ENCODE measurements around the gene PCDHA12.
"Not testable (repeated sequence)": the region's sequence is repeated elsewhere in the genome, so short reads cannot be mapped to it uniquely, and the experiment has no call there.

PCDHA12 gene, protein sequence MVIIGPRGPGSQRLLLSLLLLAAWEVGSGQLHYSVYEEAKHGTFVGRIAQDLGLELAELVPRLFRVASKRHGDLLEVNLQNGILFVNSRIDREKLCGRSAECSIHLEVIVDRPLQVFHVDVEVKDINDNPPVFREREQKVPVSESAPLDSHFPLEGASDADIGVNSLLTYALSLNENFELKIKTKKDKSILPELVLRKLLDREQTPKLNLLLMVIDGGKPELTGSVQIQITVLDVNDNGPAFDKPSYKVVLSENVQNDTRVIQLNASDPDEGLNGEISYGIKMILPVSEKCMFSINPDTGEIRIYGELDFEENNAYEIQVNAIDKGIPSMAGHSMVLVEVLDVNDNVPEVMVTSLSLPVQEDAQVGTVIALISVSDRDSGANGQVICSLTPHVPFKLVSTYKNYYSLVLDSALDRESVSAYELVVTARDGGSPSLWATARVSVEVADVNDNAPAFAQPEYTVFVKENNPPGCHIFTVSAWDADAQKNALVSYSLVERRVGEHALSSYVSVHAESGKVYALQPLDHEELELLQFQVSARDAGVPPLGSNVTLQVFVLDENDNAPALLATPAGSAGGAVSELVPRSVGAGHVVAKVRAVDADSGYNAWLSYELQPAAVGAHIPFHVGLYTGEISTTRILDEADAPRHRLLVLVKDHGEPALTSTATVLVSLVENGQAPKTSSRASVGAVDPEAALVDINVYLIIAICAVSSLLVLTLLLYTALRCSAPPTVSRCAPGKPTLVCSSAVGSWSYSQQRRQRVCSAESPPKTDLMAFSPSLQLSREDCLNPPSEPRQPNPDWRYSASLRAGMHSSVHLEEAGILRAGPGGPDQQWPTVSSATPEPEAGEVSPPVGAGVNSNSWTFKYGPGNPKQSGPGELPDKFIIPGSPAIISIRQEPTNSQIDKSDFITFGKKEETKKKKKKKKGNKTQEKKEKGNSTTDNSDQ

DNA sequence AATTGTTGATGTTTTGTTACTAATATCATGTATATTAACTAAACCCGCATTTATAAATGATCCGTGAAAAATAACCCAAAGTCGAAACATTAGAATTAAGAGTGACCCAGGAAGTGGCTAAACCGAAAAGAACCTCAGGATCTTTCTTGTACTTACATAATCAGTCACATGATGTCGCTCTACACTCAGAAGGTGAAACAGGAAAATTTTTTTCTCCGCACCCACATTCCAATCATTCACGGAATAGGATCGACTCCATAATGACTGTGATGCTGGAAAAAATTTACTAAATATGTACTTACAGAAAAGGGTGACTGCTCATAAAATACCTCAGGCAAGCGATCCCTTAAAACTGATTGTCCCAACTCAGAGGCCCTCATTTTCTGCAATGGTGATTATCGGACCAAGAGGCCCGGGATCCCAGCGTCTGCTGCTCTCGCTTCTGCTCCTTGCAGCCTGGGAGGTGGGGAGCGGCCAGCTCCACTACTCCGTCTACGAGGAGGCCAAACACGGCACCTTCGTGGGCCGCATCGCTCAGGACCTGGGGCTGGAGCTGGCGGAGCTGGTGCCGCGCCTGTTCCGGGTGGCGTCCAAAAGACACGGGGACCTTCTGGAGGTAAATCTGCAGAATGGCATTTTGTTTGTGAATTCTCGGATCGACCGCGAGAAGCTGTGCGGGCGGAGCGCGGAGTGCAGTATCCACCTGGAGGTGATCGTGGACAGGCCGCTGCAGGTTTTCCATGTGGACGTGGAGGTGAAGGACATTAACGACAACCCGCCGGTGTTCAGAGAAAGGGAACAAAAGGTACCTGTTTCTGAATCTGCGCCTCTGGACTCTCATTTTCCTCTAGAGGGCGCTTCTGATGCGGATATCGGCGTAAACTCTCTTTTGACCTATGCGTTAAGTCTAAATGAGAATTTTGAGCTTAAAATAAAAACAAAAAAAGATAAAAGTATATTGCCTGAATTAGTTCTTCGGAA is at the start of gene PCDHA12:
Gene PCDHA12, plus strand, starts transcription at position 224 of the 981 bp plus-strand sequence. Its CDS starts 165 bp downstream, at position 389.
- intact Hi-C loops (cut with DNase I), result no loop called here

DNA sequence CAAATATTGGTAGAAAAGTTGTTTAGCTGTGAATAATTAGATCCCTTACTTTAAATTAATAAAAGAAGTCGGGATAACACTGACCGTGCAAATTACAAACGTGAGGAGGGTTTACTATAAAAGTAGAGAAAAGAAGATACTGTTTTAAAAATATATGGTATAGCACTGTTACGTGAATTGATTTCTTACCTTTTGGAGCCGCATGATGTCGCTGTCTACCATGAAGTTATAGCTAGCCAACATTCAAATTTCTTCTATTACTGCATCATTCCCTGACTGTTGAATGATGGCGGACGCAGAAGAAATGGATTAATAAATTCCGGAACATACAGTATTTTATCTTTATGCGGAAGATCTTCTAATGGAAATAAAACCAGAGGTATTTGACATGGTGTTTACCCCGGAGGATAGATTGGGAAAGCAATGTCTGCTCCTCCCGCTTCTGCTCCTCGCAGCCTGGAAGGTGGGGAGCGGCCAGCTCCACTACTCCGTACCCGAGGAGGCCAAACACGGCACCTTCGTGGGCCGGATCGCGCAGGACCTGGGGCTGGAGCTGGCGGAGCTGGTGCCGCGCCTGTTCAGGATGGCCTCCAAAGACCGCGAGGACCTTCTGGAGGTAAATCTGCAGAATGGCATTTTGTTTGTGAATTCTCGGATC is 47.3 kb upstream of the PCDHA12 start, which contains the start of gene PCDHA6:
Gene PCDHA6, plus strand, starts transcription at position 257 of the 658 bp plus-strand sequence. Its CDS starts 132 bp downstream, at position 389.
- peak in 2 of 42 donors; percentile 20 to 61 for DNase-seq
- intact Hi-C loops (cut with DNase I), result no loop called here

More for the DNA sequence above, at the start of gene PCDHA12:
- no peak for DNase-seq

DNA sequence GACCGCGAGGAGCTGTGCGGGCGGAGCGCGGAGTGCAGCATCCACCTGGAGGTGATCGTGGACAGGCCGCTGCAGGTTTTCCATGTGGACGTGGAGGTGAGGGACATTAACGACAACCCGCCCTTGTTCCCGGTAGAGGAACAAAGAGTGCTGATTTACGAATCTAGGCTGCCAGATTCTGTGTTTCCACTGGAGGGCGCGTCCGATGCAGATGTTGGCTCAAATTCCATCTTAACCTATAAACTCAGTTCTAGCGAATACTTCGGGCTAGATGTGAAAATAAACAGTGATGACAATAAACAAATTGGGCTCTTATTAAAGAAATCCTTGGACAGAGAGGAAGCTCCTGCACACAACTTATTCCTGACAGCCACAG is 46.8 kb upstream of the PCDHA12 start:
- peak in 1 of 42 donors; percentile 19 for DNase-seq
- intact Hi-C loops (cut with DNase I), result no loop called here

DNA sequence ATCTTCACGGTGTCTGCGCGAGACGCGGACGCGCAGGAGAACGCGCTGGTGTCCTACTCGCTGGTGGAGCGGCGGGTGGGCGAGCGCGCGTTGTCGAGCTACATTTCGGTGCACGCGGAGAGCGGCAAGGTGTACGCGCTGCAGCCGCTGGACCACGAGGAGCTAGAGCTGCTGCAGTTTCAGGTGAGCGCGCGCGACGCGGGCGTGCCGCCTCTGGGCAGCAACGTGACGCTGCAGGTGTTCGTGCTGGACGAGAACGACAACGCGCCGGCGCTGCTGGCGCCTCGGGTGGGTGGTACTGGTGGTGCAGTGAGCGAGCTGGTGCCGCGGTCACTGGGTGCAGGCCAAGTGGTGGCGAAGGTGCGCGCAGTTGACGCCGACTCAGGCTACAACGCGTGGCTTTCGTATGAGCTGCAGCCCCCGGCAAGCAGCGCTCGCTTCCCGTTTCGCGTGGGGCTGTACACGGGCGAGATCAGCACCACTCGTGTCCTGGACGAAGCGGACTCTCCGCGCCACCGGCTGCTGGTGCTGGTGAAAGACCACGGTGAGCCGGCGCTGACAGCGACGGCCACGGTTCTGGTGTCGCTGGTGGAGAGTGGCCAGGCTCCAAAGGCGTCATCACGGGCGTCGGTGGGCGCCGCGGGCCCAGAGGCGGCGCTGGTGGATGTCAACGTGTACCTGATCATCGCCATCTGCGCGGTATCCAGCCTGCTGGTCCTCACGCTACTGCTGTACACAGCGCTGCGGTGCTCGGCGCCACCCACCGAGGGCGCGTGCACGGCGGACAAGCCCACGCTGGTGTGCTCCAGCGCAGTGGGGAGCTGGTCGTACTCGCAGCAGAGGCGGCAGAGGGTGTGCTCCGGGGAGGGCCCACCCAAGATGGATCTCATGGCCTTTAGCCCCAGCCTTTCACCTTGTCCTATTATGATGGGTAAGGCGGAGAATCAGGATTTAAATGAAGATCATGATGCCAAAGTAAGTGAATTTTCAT is 45.3 kb upstream of the PCDHA12 start:
- intact Hi-C loops (cut with DNase I); DNase-seq: not testable (repeated sequence)

DNA sequence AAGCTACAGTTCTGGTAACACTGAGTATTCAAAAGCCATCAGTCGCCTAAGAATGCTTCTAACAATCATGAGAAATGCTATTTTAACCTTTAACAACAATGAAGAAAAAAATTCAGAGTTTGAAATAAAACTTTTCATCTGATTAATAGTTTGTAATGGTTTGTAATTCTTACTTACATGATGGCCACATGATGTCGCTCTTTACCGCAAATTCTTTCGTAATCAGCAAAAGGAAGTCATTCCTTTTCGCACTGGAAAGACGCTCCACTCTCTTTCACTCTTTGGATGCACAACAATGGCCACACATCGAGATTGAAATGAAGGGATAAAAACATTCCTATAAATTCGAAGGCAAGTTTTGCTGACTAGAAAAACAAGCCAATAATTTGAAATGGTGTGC is 41.1 kb upstream of the PCDHA12 start, which contains the start of gene PCDHA7:
Gene PCDHA7, plus strand, starts transcription at position 277 of the 400 bp plus-strand sequence. Its CDS starts 115 bp downstream, at position 392.
- intact Hi-C loops (cut with DNase I), result no loop called here
- DNase-seq, result peak in 3 of 42 donors; percentile 34 to 63 (median 56)

DNA sequence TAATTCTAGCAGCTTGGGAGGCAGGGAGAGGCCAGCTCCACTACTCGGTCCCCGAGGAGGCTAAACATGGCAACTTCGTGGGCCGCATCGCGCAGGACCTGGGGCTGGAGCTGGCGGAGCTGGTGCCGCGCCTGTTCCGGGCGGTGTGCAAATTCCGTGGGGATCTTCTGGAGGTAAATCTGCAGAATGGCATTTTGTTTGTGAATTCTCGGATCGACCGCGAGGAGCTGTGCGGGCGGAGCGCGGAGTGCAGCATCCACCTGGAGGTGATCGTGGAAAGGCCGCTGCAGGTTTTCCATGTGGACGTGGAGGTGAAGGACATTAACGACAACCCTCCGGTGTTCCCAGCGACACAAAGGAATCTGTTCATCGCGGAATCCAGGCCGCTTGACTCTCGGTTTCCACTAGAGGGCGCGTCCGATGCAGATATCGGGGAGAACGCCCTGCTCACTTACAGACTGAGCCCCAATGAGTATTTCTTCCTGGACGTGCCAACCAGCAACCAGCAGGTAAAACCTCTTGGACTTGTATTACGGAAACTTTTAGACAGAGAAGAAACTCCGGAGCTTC is 40.6 kb upstream of the PCDHA12 start:
- DNase-seq; intact Hi-C loops (cut with DNase I): not testable (repeated sequence)

DNA sequence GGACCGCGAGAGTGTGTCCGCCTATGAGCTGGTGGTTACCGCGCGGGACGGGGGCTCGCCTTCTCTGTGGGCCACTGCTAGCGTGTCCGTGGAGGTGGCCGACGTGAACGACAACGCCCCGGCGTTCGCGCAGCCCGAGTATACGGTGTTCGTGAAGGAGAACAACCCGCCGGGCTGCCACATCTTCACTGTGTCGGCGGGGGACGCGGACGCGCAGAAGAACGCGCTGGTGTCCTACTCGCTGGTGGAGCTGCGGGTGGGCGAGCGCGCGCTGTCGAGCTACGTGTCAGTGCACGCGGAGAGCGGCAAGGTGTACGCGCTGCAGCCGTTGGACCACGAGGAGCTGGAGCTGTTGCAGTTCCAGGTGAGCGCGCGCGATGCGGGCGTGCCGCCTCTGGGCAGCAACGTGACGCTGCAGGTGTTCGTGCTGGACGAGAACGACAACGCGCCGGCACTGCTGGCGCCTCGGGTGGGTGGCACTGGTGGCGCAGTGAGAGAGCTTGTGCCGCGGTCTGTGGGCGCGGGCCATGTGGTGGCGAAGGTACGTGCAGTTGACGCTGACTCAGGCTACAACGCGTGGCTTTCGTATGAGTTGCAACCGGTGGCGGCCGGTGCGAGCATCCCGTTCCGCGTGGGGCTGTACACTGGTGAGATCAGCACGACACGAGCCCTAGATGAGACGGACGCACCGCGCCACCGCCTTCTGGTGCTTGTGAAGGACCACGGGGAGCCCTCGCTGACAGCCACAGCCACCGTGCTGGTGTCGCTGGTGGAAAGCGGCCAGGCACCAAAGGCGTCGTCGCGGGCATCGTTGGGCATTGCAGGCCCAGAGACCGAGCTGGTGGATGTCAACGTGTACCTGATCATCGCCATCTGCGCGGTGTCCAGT is 39.2 kb upstream of the PCDHA12 start:
- intact Hi-C loops (cut with DNase I), result no loop called here
- DNase-seq, result no peak

DNA sequence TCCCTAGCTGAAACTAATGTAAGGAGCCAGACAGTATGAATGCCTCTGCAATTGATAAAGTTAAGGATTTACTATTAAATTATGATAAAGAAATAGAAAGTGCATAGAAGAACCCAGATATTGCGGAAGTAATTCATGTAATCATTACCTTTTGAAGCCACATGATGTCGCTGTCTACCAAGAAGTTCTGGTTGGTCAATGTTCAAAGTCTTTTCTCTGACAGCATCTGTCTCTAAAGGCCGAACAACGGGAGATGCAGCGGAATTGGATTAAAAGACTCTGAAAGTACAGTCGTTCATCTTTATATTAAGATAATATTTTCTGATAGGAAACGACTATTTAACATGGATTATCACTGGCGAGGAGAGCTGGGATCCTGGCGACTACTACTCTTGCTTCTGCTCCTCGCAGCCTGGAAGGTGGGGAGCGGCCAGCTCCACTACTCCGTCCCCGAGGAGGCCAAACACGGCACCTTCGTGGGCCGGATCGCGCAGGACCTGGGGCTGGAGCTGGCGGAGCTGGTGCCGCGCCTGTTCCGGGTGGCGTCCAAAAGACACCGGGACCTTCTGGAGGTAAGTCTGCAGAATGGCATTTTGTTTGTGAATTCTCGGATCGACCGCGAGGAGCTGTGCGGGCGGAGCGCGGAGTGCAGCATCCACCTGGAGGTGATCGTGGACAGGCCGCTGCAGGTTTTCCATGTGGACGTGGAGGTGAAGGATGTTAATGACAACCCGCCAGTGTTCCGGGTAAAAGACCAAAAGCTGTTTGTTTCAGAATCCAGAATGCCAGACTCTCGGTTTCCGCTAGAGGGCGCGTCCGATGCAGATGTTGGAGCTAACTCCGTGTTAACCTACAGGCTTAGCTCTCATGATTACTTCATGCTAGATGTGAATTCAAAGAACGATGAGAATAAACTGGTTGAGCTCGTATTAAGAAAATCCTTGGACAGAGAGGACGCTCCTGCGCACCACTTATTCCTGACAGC is 33.8 kb upstream of the PCDHA12 start, which contains the start of gene PCDHA8:
Gene PCDHA8, plus strand, starts transcription at position 210 of the 985 bp plus-strand sequence. Its CDS starts 135 bp downstream, at position 345.
- intact Hi-C loops (cut with DNase I), result no loop called here
- DNase-seq, result peak in 17 of 42 donors; percentile 21 to 84 (median 50)

DNA sequence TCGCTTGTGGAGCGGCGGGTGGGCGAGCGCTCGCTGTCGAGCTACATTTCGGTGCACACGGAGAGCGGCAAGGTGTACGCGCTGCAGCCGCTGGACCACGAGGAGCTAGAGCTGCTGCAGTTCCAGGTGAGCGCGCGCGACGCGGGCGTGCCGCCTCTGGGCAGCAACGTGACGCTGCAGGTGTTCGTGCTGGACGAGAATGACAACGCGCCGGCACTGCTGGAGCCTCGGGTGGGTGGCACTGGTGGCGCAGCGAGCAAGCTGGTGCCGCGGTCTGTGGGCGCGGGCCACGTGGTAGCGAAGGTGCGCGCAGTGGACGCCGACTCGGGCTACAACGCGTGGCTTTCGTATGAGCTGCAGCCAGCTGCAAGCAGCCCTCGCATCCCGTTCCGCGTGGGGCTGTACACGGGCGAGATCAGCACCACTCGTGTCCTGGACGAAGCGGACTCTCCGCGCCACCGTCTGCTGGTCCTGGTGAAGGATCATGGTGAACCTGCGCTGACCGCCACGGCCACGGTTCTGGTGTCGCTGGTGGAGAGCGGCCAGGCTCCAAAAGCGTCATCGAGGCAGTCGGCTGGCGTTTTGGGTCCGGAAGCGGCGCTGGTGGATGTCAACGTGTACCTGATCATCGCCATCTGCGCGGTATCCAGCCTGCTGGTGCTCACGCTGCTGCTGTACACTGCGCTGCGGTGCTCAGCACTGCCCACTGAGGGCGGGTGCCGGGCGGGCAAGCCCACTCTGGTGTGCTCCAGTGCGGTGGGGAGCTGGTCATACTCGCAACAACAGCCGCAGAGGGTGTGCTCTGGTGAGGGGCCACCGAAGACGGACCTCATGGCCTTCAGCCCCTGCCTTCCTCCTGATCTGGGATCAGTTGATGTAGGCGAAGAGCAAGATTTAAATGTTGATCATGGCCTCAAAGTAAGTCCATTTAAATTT is 32.0 kb upstream of the PCDHA12 start:
- intact Hi-C loops (cut with DNase I), result no loop called here
- DNase-seq, result no peak

DNA sequence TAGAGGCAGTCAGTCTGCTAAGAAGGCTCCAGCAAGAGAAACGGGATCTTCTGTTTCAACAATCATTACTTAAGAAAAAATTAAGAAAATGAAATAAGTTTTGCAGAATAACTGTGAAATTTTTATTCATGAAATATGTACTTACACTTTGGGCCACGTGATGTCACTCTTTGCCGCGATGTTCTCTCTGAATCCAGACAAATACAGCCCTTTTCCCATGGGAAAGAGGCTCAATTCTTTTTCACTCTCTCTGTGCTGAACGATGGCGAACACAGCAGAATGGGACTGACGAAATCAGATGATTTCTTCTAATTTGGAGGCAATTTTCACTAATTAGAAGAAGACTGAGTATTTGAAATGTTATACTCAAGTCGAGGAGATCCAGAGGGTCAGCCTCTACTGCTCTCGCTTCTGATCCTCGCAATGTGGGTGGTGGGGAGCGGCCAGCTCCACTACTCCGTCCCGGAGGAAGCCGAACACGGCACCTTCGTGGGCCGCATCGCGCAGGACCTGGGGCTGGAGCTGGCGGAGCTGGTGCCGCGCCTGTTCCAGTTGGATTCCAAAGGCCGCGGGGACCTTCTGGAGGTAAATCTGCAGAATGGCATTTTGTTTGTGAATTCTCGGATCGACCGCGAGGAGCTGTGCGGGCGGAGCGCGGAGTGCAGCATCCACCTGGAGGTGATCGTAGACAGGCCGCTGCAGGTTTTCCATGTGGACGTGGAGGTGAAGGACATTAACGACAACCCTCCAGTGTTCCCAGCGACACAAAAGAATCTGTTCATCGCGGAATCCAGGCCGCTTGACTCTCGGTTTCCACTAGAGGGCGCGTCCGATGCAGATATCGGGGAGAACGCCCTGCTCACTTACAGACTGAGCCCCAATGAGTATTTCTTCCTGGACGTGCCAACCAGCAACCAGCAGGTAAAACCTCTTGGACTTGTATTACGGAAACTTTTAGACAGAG is 26.7 kb upstream of the PCDHA12 start, which contains the start of gene PCDHA9:
Gene PCDHA9, plus strand, starts transcription at position 244 of the 964 bp plus-strand sequence. Its CDS starts 114 bp downstream, at position 358.
- intact Hi-C loops (cut with DNase I); DNase-seq: not testable (repeated sequence)

DNA sequence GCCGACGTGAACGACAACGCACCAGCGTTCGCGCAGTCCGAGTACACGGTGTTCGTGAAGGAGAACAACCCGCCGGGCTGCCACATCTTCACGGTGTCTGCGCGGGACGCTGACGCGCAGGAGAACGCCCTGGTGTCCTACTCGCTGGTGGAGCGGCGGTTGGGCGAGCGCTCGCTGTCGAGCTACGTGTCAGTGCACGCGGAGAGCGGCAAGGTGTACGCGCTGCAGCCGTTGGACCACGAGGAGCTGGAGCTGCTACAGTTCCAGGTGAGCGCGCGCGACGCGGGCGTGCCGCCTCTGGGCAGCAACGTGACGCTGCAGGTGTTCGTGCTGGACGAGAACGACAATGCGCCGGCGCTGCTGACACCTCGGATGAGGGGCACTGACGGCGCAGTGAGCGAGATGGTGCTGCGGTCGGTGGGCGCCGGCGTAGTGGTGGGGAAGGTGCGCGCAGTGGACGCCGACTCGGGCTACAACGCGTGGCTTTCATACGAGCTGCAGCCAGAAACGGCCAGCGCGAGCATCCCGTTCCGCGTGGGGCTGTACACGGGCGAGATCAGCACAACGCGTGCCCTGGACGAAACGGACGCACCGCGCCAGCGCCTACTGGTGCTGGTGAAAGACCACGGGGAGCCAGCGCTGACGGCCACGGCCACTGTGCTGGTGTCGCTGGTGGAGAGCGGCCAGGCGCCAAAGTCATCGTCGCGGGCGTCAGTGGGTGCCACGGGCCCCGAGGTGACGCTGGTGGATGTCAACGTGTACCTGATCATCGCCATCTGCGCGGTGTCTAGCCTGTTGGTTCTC is 25.1 kb upstream of the PCDHA12 start:
- DNase-seq; intact Hi-C loops (cut with DNase I): not testable (repeated sequence)
